Measurements from ENCODE around the gene NRDC.

DNA sequence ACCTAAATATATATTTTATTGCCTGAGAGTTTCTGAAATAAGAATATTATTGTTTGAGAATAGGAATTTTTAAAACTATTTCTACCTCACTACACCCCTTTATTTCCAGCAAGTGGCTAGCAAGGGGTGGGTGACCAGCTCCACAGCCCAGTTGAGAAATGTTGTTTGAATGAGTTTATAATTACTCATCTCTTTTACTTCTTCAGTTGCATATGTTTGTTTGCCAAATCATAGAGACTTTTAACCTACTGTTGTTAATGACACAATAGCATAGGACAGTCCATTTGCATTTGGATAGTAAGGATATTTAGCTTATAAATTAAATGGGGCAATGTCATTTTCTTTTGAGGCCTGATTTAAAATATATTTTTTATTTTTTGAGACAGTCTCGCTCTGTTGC, 127.8 kb downstream of the NRDC start:
- TF ChIP-seq, protein P1, sequence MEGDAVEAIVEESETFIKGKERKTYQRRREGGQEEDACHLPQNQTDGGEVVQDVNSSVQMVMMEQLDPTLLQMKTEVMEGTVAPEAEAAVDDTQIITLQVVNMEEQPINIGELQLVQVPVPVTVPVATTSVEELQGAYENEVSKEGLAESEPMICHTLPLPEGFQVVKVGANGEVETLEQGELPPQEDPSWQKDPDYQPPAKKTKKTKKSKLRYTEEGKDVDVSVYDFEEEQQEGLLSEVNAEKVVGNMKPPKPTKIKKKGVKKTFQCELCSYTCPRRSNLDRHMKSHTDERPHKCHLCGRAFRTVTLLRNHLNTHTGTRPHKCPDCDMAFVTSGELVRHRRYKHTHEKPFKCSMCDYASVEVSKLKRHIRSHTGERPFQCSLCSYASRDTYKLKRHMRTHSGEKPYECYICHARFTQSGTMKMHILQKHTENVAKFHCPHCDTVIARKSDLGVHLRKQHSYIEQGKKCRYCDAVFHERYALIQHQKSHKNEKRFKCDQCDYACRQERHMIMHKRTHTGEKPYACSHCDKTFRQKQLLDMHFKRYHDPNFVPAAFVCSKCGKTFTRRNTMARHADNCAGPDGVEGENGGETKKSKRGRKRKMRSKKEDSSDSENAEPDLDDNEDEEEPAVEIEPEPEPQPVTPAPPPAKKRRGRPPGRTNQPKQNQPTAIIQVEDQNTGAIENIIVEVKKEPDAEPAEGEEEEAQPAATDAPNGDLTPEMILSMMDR (IDR thresholded peaks at IDR 0.05 in 2 of 3, conservative IDR thresholded peaks at IDR 0.05 in 1 of 3; ENCODE audit: borderline replicate concordance in 1 of 3, insufficient read depth in 1 of 3, low read depth in 2 of 3, low read length in 2 of 3), result no peak
- TF ChIP-seq POLR2A (IDR thresholded peaks at IDR 0.05; ENCODE audit: borderline replicate concordance, extremely low read depth, insufficient read depth, insufficient read length) (no peak), RAD21 (IDR thresholded peaks at IDR 0.05; ENCODE audit: low read depth) (no peak), SP1 (IDR thresholded peaks at IDR 0.05; ENCODE audit: low read depth) (no peak), CEBPB (IDR thresholded peaks at IDR 0.05; ENCODE audit: low read depth) (no peak), EZH2 (IDR thresholded peaks at IDR 0.05) (no peak), EGR1 (IDR thresholded peaks at IDR 0.05; ENCODE audit: low read depth) (no peak), ZNF274 (IDR thresholded peaks at IDR 0.05; ENCODE audit: low read depth, low read length) (no peak), ELF1 (IDR thresholded peaks at IDR 0.05; ENCODE audit: borderline replicate concordance, low read depth) (no peak)
